ENCODE measurements around the gene RTN4. TPM values are rescaled to one million over a fixed set of nuclear protein-coding genes. Genes with fewer than 3 reads are reported as not detected.
A peak's percentile ranks its signal among the peaks of the same experiment; 100 is the strongest.

Gene RTN4
- polyA plus RNA-seq, 1 donor (not counting 4 experiments of a cell fraction or from before 2014, with no cell fraction given) = 406 TPM

- Histone ChIP-seq H3K79me2 (ENCODE audit: control insufficient read depth, insufficient read depth, low read length) (peaks cover 99% of the 10 kb centered on the region), H3K4me1 (ENCODE audit: control insufficient read depth, extremely low read depth, insufficient read depth, low read length) (peaks cover 90% of the 10 kb centered on the region), H3K27me3 (ENCODE audit: control insufficient read depth, extremely low read depth, insufficient read depth, low read length) (no peaks in the 10 kb centered on the region), H3K9me3 (ENCODE audit: control insufficient read depth, low read depth, low read length) (no peaks in the 10 kb centered on the region), H3K9ac (ENCODE audit: control insufficient read depth, extremely low read depth, insufficient read depth, low read length) (no peak overlapping the region), H4K20me1 (ENCODE audit: control insufficient read depth, extremely low read depth, insufficient read depth, low read length) (peaks cover 12% of the 10 kb centered on the region), H3K4me3 (ENCODE audit: control insufficient read depth in 2 of 3, extremely low read depth in 1 of 3, insufficient read depth in 2 of 3, low read depth in 1 of 3, low read length in 3 of 3) (peak overlapping the region in 1 of 3 experiments; percentile 26), H3K9me1 (ENCODE audit: control insufficient read depth, extremely low read depth, insufficient read depth, low read length) (no peaks in the 10 kb centered on the region), H3K36me3 (ENCODE audit: control insufficient read depth in 2 of 2, extremely low read depth in 1 of 2, insufficient read depth in 2 of 2, low read length in 2 of 2) (peaks cover 0 to 3% of the 10 kb centered on the region in 2 experiments), H3K4me2 (ENCODE audit: control insufficient read depth, extremely low read depth, insufficient read depth, low read depth, low read length) (peak overlapping the region; percentile 80), H2AFZ (ENCODE audit: control insufficient read depth, low read length) (no peak overlapping the region), H3K27ac (ENCODE audit: control insufficient read depth, insufficient read depth, low read length) (peak overlapping the region; percentile 53)
- no peak for DNase-seq (ENCODE audit: low read depth, low spot score)
- no peak for TF ChIP-seq EZH2 (IDR thresholded peaks at IDR 0.05; ENCODE audit: low read length)
- no peak for TF ChIP-seq CTCF (optimal IDR thresholded peaks at IDR 0.05 in 1 of 3, IDR thresholded peaks at IDR 0.05 in 1 of 3, conservative IDR thresholded peaks at IDR 0.05 in 1 of 3; ENCODE audit: extremely low read depth in 1 of 3, insufficient read depth in 2 of 3, low read length in 3 of 3)
- FAIRE-seq = no peak
- dilution Hi-C loops (cut with MboI; ENCODE audit: extremely low pct_ligation_motif_present, low sequenced_read_pairs) = no loop called here
These were observed 39.3 kb downstream of the RTN4 start for GRCh38 chr2:55010915-55011314.

- Histone ChIP-seq H3K9me3 (ENCODE audit: control insufficient read depth, low read depth, low read length) (no peaks in the 10 kb centered on the region), H3K27ac (ENCODE audit: control insufficient read depth, insufficient read depth, low read length) (peak overlapping the region; percentile 53), H2AFZ (ENCODE audit: control insufficient read depth, low read length) (no peak overlapping the region), H4K20me1 (ENCODE audit: control insufficient read depth, extremely low read depth, insufficient read depth, low read length) (peaks cover 12% of the 10 kb centered on the region), H3K4me3 (ENCODE audit: control insufficient read depth in 2 of 3, extremely low read depth in 1 of 3, insufficient read depth in 2 of 3, low read depth in 1 of 3, low read length in 3 of 3) (peak overlapping the region in 2 of 3 experiments; percentile 20 to 34), H3K9ac (ENCODE audit: control insufficient read depth, extremely low read depth, insufficient read depth, low read length) (peak overlapping the region; percentile 3), H3K36me3 (ENCODE audit: control insufficient read depth in 2 of 2, extremely low read depth in 1 of 2, insufficient read depth in 2 of 2, low read length in 2 of 2) (peaks cover 0 to 3% of the 10 kb centered on the region in 2 experiments), H3K4me2 (ENCODE audit: control insufficient read depth, extremely low read depth, insufficient read depth, low read depth, low read length) (peak overlapping the region; percentile 80), H3K9me1 (ENCODE audit: control insufficient read depth, extremely low read depth, insufficient read depth, low read length) (no peaks in the 10 kb centered on the region), H3K27me3 (ENCODE audit: control insufficient read depth, extremely low read depth, insufficient read depth, low read length) (no peaks in the 10 kb centered on the region), H3K4me1 (ENCODE audit: control insufficient read depth, extremely low read depth, insufficient read depth, low read length) (peaks cover 82% of the 10 kb centered on the region), H3K79me2 (ENCODE audit: control insufficient read depth, insufficient read depth, low read length) (peaks cover 99% of the 10 kb centered on the region)
- TF ChIP-seq CTCF (optimal IDR thresholded peaks at IDR 0.05 in 1 of 3, IDR thresholded peaks at IDR 0.05 in 1 of 3, conservative IDR thresholded peaks at IDR 0.05 in 1 of 3; ENCODE audit: extremely low read depth in 1 of 3, insufficient read depth in 2 of 3, low read length in 3 of 3) = no peak
- TF ChIP-seq EZH2 (IDR thresholded peaks at IDR 0.05; ENCODE audit: low read length) = no peak
- peak; percentile 67 for FAIRE-seq
- dilution Hi-C loops (cut with MboI; ENCODE audit: extremely low pct_ligation_motif_present, low sequenced_read_pairs) = no loop called here
- DNase-seq (ENCODE audit: low read depth, low spot score) = no peak
These were observed 40.1 kb downstream of the RTN4 start for GRCh38 chr2:55010149-55010591.
